ENCODE data around the gene SCRN2. TPM values are rescaled to one million over a fixed set of nuclear protein-coding genes. Genes with fewer than 3 reads are reported as not detected.

The SCRN2 gene
- total and polyA plus RNA-seq, 2 of the 8 experiments (the other 6 are each of a cell fraction or from before 2014, with no cell fraction given), result 24.4 to 42.3 TPM

DNA sequence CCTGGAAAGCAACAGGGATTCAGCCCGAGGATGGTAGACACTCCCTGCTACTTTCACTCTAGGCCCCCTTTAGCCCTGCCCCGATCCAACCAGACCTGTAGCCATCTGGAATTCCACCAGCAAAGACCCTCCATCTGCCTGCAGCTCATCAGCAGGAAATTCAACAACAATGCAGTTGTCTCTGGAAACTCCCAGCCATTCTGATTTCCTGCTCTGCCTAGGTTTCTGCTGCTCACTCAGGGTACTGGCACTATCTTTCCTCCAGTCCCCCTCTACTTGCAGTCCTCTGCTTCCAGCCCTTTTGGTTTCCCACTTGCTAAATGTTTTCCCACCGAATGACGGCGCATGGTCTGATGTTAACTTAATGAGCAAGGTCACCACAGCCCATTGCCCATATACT is 12.5 kb upstream of the SCRN2 start:
- H2BK12ac ChIP-seq (ENCODE audit: low read depth, low read length), result no peak overlapping the region
- H4K91ac ChIP-seq (replicated peaks; ENCODE audit: insufficient read length, low read length), result no peak overlapping the region
- peaks cover 39 to 72% (median 68%) of the 10 kb centered on the region in 4 experiments for H3K27me3 ChIP-seq (replicated peaks in 1 of 4; ENCODE audit: control insufficient read depth in 3 of 4, extremely low read depth in 1 of 4, insufficient read depth in 3 of 4, low read length in 3 of 4)
- no peaks in the 10 kb centered on the region for H3K79me2 ChIP-seq (ENCODE audit: control insufficient read depth in 1 of 2, insufficient read depth in 2 of 2, low read length in 2 of 2)
- no peak overlapping the region for H3K14ac ChIP-seq (ENCODE audit: insufficient read length)
- peaks cover 2 to 5% of the 10 kb centered on the region in 2 experiments for H4K20me1 ChIP-seq (replicated peaks in 1 of 2; ENCODE audit: control insufficient read depth in 1 of 2, insufficient read depth in 2 of 2, low read length in 2 of 2)
- no peak overlapping the region for H3K4me2 ChIP-seq (ENCODE audit: insufficient read depth in 1 of 2, low read depth in 2 of 2, low read length in 2 of 2)
- no peaks in the 10 kb centered on the region for H3K9me3 ChIP-seq (ENCODE audit: insufficient read depth in 2 of 2, low read depth in 1 of 2, low read length in 1 of 2)
- no peak overlapping the region for H2AK5ac ChIP-seq (ENCODE audit: low read depth, low read length)
- H2BK5ac ChIP-seq (ENCODE audit: low read depth, low read length), result no peak overlapping the region
- H3K9ac ChIP-seq (replicated peaks in 1 of 4; ENCODE audit: extremely low read depth in 1 of 4, low read depth in 3 of 4, low read length in 3 of 4), result no peak overlapping the region
- no peak overlapping the region for H3K23ac ChIP-seq (ENCODE audit: insufficient read length)
- DNase-seq (ENCODE audit: low read depth in 1 of 2, low spot score in 2 of 2) (no peak), FAIRE-seq (no peak)
- no peak overlapping the region for H3K4ac ChIP-seq (replicated peaks; ENCODE audit: insufficient read length, low read depth, low read length)
- WGBS, 2 experiments (ENCODE audit: extremely low coverage in 1 of 2, insufficient coverage in 1 of 2, insufficient read length in 1 of 2, insufficient replicate concordance in 2 of 2, low coverage in 1 of 2, low lambda C conversion rate in 2 of 2, missing lambda C conversion rate in 1 of 2), result 72% methylated on average over 5 of the region's 5 CpGs; no CpG with 5 or more reads in 1 of the 2 experiments
- no peak overlapping the region for H3K18ac ChIP-seq (ENCODE audit: extremely low read depth, low read length)
- no peak overlapping the region for H2BK120ac ChIP-seq (replicated peaks; ENCODE audit: low read depth, low read length)
- POLR2A ChIA-PET (ENCODE audit: partially characterized antibody), result interaction anchor here (1.2 to 1.5 kb wide), 2 partner anchors 9 to 29 kb away, joined by 4 read pairs; no protein-coding TSS in a partner anchor
- H2BK20ac ChIP-seq (ENCODE audit: low read length), result no peak overlapping the region
- H4K5ac ChIP-seq (ENCODE audit: insufficient read length, low read depth, low read length), result no peak overlapping the region
- CTCF ChIA-PET (ENCODE audit: partially characterized antibody), result interaction anchor here (15.3 to 33.0 kb wide), 5 partner anchors 3 to 95 kb away, joined by 246 to 1206 read pairs (median 373); partner anchors contain the start of genes PNPO, PRR15L, SCRN2 and SP2
- H4K8ac ChIP-seq (ENCODE audit: extremely low read depth, insufficient read depth, low read length), result no peak overlapping the region
- H3K4me3 ChIP-seq (ENCODE audit: extremely low read depth in 1 of 4, insufficient read depth in 2 of 4, low read depth in 3 of 4, low read length in 4 of 4), result no peak overlapping the region
- H3K56ac ChIP-seq (replicated peaks; ENCODE audit: insufficient read length, low read depth, low read length), result no peak overlapping the region
- peaks cover 4 to 16% (median 11%) of the 10 kb centered on the region in 4 experiments for H3K4me1 ChIP-seq (replicated peaks in 1 of 4; ENCODE audit: control insufficient read depth in 3 of 4, insufficient read depth in 4 of 4, low read length in 3 of 4)
- peaks cover 16% of the 10 kb centered on the region for H3K23me2 ChIP-seq (ENCODE audit: low read depth, low read length)
- H3K79me1 ChIP-seq (ENCODE audit: low read depth, low read length), result no peaks in the 10 kb centered on the region
- H3K36me3 ChIP-seq (ENCODE audit: control insufficient read depth in 2 of 4, insufficient read depth in 4 of 4, low read length in 3 of 4), result no peaks in the 10 kb centered on the region
- no peak overlapping the region for H3K27ac ChIP-seq (ENCODE audit: low read depth, low read length)
- H2AFZ ChIP-seq (ENCODE audit: low read length), result no peak overlapping the region
- H2BK15ac ChIP-seq (ENCODE audit: low read length), result no peak overlapping the region
- TF ChIP-seq TAF7 (optimal IDR thresholded peaks at IDR 0.05; ENCODE audit: borderline replicate concordance, low read depth, low read length), result no peak
- TF ChIP-seq POLR2A (IDR thresholded peaks at IDR 0.05; ENCODE audit: control extremely low read depth in 1 of 2, low read depth in 2 of 2, low read length in 2 of 2), result no peak
- TF ChIP-seq NRF1 (IDR thresholded peaks at IDR 0.05; ENCODE audit: low read depth, low read length), result no peak
- no peak for TF ChIP-seq CHD1 (IDR thresholded peaks at IDR 0.05; ENCODE audit: low read depth, low read length)
- TF ChIP-seq SIRT6 (IDR thresholded peaks at IDR 0.05; ENCODE audit: low read length), result no peak
- no peak for TF ChIP-seq SP1 (IDR thresholded peaks at IDR 0.05; ENCODE audit: low read depth, low read length)
- TF ChIP-seq EGR1 (IDR thresholded peaks at IDR 0.05; ENCODE audit: borderline replicate concordance, low read depth, low read length), result no peak
- no peak for TF ChIP-seq SAP30 (IDR thresholded peaks at IDR 0.05; ENCODE audit: insufficient read depth, insufficient replicate concordance, low read length)
- no peak for TF ChIP-seq MAX (IDR thresholded peaks at IDR 0.05)
- no peak for TF ChIP-seq RNF2 (IDR thresholded peaks at IDR 0.05; ENCODE audit: borderline replicate concordance, low read depth, low read length, missing control alignments, poor library complexity, severe bottlenecking)
- TF ChIP-seq TCF12 (IDR thresholded peaks at IDR 0.05; ENCODE audit: low read depth, low read length), result no peak

All from H1 (cell line).